HG03135 (cell line): Measurements from ENCODE around the gene HAUS1.
A peak's percentile ranks its signal among the peaks of the same experiment; 100 is the strongest.
"Not testable (repeated sequence)": the region's sequence is repeated elsewhere in the genome, so short reads cannot be mapped to it uniquely, and the experiment has no call there.

Source experiments
- ATAC-seq: cut with Tn5 transposase; IDR thresholded peaks from one replicate; pipeline ENCODE4 v1.9.1; 2021; ENCODE audit warnings: mild to moderate bottlenecking, moderate library complexity; ENCODE audit not compliant: unreplicated experiment

HAUS1 gene

GRCh38 chr18:46088501-46088900 is 15.7 kb upstream of the HAUS1 start:
- not testable (repeated sequence) for ATAC-seq

- no peak for ATAC-seq
Observed at GRCh38 chr18:46095532-46095931, 8.7 kb upstream of the HAUS1 start.

GRCh38 chr18:46096651-46097300 is 7.4 kb upstream of the HAUS1 start:
- no peak for ATAC-seq

GRCh38 chr18:46097431-46097800 is 6.8 kb upstream of the HAUS1 start:
- ATAC-seq = peak; percentile 6

GRCh38 chr18:46097801-46098615 is 6.2 kb upstream of the HAUS1 start, which contains the start of gene ATP5F1A:
ATP5F1A (minus strand) TSS chr18:46098296; CDS start chr18:46098231, 65 bp downstream.
- ATAC-seq = peak; percentile 82

- ATAC-seq = no peak
Observed at GRCh38 chr18:46098616-46098933, 5.6 kb upstream of the HAUS1 start.

- ATAC-seq = no peak
Observed at GRCh38 chr18:46099463-46099862, 4.7 kb upstream of the HAUS1 start.

GRCh38 chr18:46109386-46109785 is 5.2 kb downstream of the HAUS1 start:
- ATAC-seq = no peak

GRCh38 chr18:46110406-46110805 is 6.2 kb downstream of the HAUS1 start:
- ATAC-seq = no peak

- ATAC-seq = no peak
Observed at GRCh38 chr18:46113751-46114150, 9.6 kb downstream of the HAUS1 start.

- ATAC-seq = not testable (repeated sequence)
Observed at GRCh38 chr18:46126625-46127024, 22.4 kb downstream of the HAUS1 start.

- no peak for ATAC-seq
Observed at GRCh38 chr18:46130061-46130460, 25.9 kb downstream of the HAUS1 start.

- ATAC-seq = not testable (repeated sequence)
Observed at GRCh38 chr18:46130549-46130948, 26.4 kb downstream of the HAUS1 start.

GRCh38 chr18:46133534-46133933 is 29.3 kb downstream of the HAUS1 start:
- no peak for ATAC-seq

- ATAC-seq = no peak
Observed at GRCh38 chr18:46134920-46135675, 30.9 kb downstream of the HAUS1 start.

- no peak for ATAC-seq
Observed at GRCh38 chr18:46140173-46140572, 36.0 kb downstream of the HAUS1 start.

GRCh38 chr18:46141199-46141598 is 37.0 kb downstream of the HAUS1 start:
- no peak for ATAC-seq

- ATAC-seq = no peak
Observed at GRCh38 chr18:46148810-46149209, 44.6 kb downstream of the HAUS1 start.

GRCh38 chr18:46152436-46152807 is 48.2 kb downstream of the HAUS1 start:
- no peak for ATAC-seq

GRCh38 chr18:46152808-46153617 is 48.8 kb downstream of the HAUS1 start:
- ATAC-seq = no peak

GRCh38 chr18:46155641-46156051 is 51.5 kb downstream of the HAUS1 start:
- no peak for ATAC-seq
